ENCODE measurements around the gene BLVRA.
"Not testable (repeated sequence)": the region's sequence is repeated elsewhere in the genome, so short reads cannot be mapped to it uniquely, and the experiment has no call there.

The BLVRA gene

GRCh38 chr7:43810195-43810941 is 51.9 kb downstream of the BLVRA start:
- DNase-seq, result peak; percentile 10

- DNase-seq, result no peak
Observed at GRCh38 chr7:43815373-43815772, 56.9 kb downstream of the BLVRA start.

DNA sequence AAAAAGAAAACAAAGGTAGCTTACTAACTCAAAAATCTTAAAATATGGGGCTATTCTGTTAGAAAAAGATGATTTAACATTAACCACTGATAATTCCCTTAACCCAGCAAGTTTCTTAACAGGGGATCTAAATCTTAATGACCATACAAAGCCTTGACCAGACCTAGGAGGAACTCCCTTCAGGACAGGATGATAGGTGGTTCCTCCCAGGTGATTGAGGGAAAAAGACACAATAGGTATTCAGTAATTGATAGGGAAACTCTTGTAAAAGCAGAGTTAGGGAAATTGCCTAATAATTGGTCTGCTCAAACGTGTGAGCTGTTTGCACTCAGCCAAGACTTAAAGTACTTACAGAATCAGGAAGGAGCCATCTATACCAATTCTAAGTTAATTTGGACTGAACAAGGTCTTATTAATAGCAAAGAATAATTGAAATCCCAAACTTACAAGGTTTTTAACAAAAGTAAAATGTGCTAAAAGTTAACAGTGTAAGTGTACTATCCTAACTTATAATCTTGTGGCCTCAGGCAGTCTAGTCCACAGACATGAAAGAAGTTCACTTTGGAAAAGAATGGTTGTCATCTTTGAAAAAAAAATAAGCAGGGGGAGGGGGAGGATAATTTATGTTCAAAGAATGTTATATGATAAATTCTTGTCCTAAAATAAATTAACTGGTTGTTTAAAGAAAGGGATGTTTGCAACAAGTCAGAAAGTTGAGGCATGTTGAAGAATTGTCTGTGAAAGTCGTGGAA is 57.7 kb downstream of the BLVRA start:
- DNase-seq, result not testable (repeated sequence)

GRCh38 chr7:43823425-43823824 is 64.9 kb downstream of the BLVRA start:
- DNase-seq, result not testable (repeated sequence)

GRCh38 chr7:43823941-43824340 is 65.5 kb downstream of the BLVRA start:
- no peak for DNase-seq

GRCh38 chr7:43824513-43824912 is 66.0 kb downstream of the BLVRA start:
- not testable (repeated sequence) for DNase-seq

- DNase-seq, result no peak
Observed at GRCh38 chr7:43824963-43825362, 66.5 kb downstream of the BLVRA start.

- no peak for DNase-seq
Observed at GRCh38 chr7:43825391-43825808, 66.9 kb downstream of the BLVRA start.

- not testable (repeated sequence) for DNase-seq
Observed at GRCh38 chr7:43830917-43831316, 72.4 kb downstream of the BLVRA start.

GRCh38 chr7:43834463-43835251 is 76.2 kb downstream of the BLVRA start:
- DNase-seq, result peak; percentile 85

- no peak for DNase-seq
Observed at GRCh38 chr7:43838201-43838658, 79.8 kb downstream of the BLVRA start.

GRCh38 chr7:43843296-43843695 is 84.8 kb downstream of the BLVRA start:
- no peak for DNase-seq

DNA sequence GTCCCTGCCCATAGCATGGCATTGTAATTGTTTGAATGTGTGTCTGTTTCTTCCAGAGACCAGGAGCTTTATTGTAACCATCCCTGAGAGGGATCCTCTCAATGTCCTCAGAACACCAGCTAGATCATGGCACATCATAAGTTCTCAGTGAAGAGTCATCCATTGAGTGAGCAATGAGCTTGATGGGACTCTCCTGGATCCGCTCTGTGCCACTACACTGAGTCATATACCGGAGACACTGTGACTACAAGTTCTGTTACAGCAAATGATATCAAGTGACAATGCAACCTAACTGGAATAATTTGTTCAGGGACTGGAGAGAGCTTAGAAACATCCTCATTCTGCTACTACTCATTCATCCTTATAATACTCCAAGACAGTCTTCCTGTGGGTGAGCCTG is 85.8 kb downstream of the BLVRA start:
- DNase-seq, result no peak

- no peak for DNase-seq
Observed at GRCh38 chr7:43844662-43845061, 86.2 kb downstream of the BLVRA start.

- no peak for DNase-seq
Observed at GRCh38 chr7:43847496-43847895, 89.0 kb downstream of the BLVRA start.

- no peak for DNase-seq
Observed at GRCh38 chr7:43849047-43849446, 90.6 kb downstream of the BLVRA start.

- no peak for DNase-seq
Observed at GRCh38 chr7:43850348-43851116, 92.1 kb downstream of the BLVRA start.

GRCh38 chr7:43851805-43852204 is 93.3 kb downstream of the BLVRA start:
- no peak for DNase-seq

- DNase-seq, result no peak
Observed at GRCh38 chr7:43855176-43855575, 96.7 kb downstream of the BLVRA start.

GRCh38 chr7:43856316-43856715 is 97.8 kb downstream of the BLVRA start:
- no peak for DNase-seq
